Stomach (tissue), 9 donors: ENCODE data around the gene METTL16. TPM values are rescaled to one million over a fixed set of nuclear protein-coding genes. Genes with fewer than 3 reads are reported as not detected.
A peak's percentile ranks its signal among the peaks of the same experiment; 100 is the strongest.

ENCODE experiments used
- DNase-seq, 2 donors: peaks; one replicate each; pipeline versions ENCODE4 v3.0.0 to v3.0.0-alpha.2; 2013 to 2019
- H3K27ac ChIP-seq, 5 donors: fragments of 200-600 bp in 4 of 5; sonication (generic) in 4 of 5; one replicate each; pipeline ENCODE4 v1.5.1; 2013 to 2019; ENCODE audit warnings: mild to moderate bottlenecking in 1 of 5, moderate library complexity in 1 of 5
- H3K27me3 ChIP-seq, 3 donors: fragments of 200-600 bp; sonication (generic); one replicate each; pipeline ENCODE4 v1.5.1; 2017 to 2019; ENCODE audit warnings: mixed run types in 1 of 3
- H3K36me3 ChIP-seq, 4 donors: fragments of 200-600 bp; sonication (generic); 1 replicate in 3 of 4; 2 replicates in 1 of 4; pipeline ENCODE4 v1.5.1; 2016 to 2019
- H3K4me1 ChIP-seq, 4 donors: fragments of 200-600 bp; sonication (generic); one replicate each; pipeline ENCODE4 v1.5.1; 2016 to 2019
- H3K4me3 ChIP-seq, 4 donors: fragments of 200-600 bp; sonication (generic) in 3 of 4; one replicate each; pipeline ENCODE4 v1.5.1; 2016 to 2019; ENCODE audit warnings: mild to moderate bottlenecking in 1 of 4
- H3K9me3 ChIP-seq, 4 donors: fragments of 200-600 bp; sonication (generic); one replicate each; pipeline ENCODE4 v1.5.1; 2016 to 2019
- CTCF ChIP-seq, 7 experiments: fragments of 450-650 bp in 4 of 7; fragments of 200-600 bp in 3 of 7; sonication (generic) in 3 of 7; IDR thresholded peaks; one replicate each; pipeline ENCODE4 v1.5.1; 2016 to 2019; ENCODE audit warnings: antibody characterized with exemption in 7 of 7, control low read depth in 2 of 7, mild to moderate bottlenecking in 1 of 7
- EP300 ChIP-seq: sonication (generic); formaldehyde crosslinking; IDR thresholded peaks from one replicate; pipeline ENCODE4 v1.6.1; 2017; ENCODE audit warnings: antibody characterized with exemption
- POLR2A ChIP-seq, 4 donors: fragments of 450-650 bp; IDR thresholded peaks; one replicate each; pipeline ENCODE4 v1.6.1; 2016; ENCODE audit warnings: antibody characterized with exemption in 4 of 4, control low read depth in 2 of 4, mild to moderate bottlenecking in 1 of 4, moderate library complexity in 1 of 4
- POLR2AphosphoS5 ChIP-seq, 3 donors: sonication (generic); formaldehyde crosslinking; IDR thresholded peaks; one replicate each; pipeline ENCODE4 v1.6.1; 2016; ENCODE audit warnings: antibody characterized with exemption in 3 of 3
- WGBS, 5 donors: extraction: QIAGEN DNeasy Blood & Tissue Kit in 3 of 5; methylation state at CpG; one replicate each; pipeline versions ENCODE4 v1.1.5 to v1.1.7; 2013 to 2018; 5-methylcytosine and 5-hydroxymethylcytosine counted together
- intact Hi-C: fragments of 100-400 bp; cut with DNase I; formaldehyde crosslinking; loops from one replicate; pipeline ENCODE4 v1.15.1; 2023; ENCODE audit warnings: low total_unique reads
- polyA plus RNA-seq, 3 donors: library from polyadenylated mRNA; stranded (reverse); fragments of 200-250 nt; gene quantifications; one replicate each; pipeline ENCODE4 v1.2.3, GENCODE V29; 2013
- total RNA-seq, 5 donors: library from RNA; depleted of rRNA; stranded (reverse); fragments of >200 nt; gene quantifications; one replicate each; pipeline versions ENCODE4 v1.1.0 to v1.2.3, GENCODE V29; 2014 to 2016
- donor health status: healthy with polysubstance abuse.
- donor health status: Bipolar disorder and iron deficiency.
- donor health status: healthy.

Gene METTL16
- total and polyA plus RNA-seq, 8 donors: 11.3 to 108 (median 16.6) TPM

- Histone ChIP-seq H3K27me3 (no peaks in the 10 kb centered on the region), H3K4me1 (peaks cover 57 to 67% (median 61%) of the 10 kb centered on the region in 4 donors), H3K4me3 (peak overlapping the region; percentile 26 to 46 (median 32)), H3K9me3 (no peaks in the 10 kb centered on the region), H3K36me3 (peaks cover 0 to 3% (median 0%) of the 10 kb centered on the region in 4 donors), H3K27ac (peak overlapping the region; percentile 92 to 100 (median 99))
- DNase-seq: peak; percentile 93 to 97
- WGBS, 5 donors: 4 to 12% (median 8%) methylated on average over 19 to 34 of the region's 34 CpGs
- peak in 1 of 4 donors; percentile 10 for TF ChIP-seq POLR2A (IDR thresholded peaks at IDR 0.05)
- TF ChIP-seq CTCF (IDR thresholded peaks at IDR 0.05): no peak
- TF ChIP-seq POLR2AphosphoS5 (IDR thresholded peaks at IDR 0.05): peak; percentile 83 to 93 (median 85)
- peak; percentile 8 for TF ChIP-seq EP300
- intact Hi-C loops: no loop called here
Observed at GRCh38 chr17:2396568-2397246, 115.0 kb downstream of the METTL16 start.

GRCh38 chr17:2396192-2396567 lies 115.5 kb downstream of the METTL16 start:
- peak overlapping the region; percentile 92 to 100 (median 99) for H3K27ac ChIP-seq
- no peaks in the 10 kb centered on the region for H3K9me3 ChIP-seq
- intact Hi-C loops: no loop called here
- H3K27me3 ChIP-seq: no peaks in the 10 kb centered on the region
- no peak for DNase-seq
- 34 to 49% (median 41%) methylated on average over 7 of the region's 7 CpGs for WGBS, 5 donors
- TF ChIP-seq POLR2AphosphoS5 (IDR thresholded peaks at IDR 0.05) (no peak), CTCF (IDR thresholded peaks at IDR 0.05) (no peak), EP300 (no peak), POLR2A (IDR thresholded peaks at IDR 0.05) (no peak)
- H3K4me1 ChIP-seq: peaks cover 60 to 72% (median 66%) of the 10 kb centered on the region in 4 donors
- H3K36me3 ChIP-seq: peaks cover 0 to 3% (median 0%) of the 10 kb centered on the region in 4 donors
- peak overlapping the region; percentile 26 to 46 (median 32) for H3K4me3 ChIP-seq

GRCh38 chr17:2395258-2396181 lies 116.2 kb downstream of the METTL16 start:
- WGBS, 5 donors: 57 to 68% (median 65%) methylated on average over 23 to 28 of the region's 28 CpGs
- H3K4me3 ChIP-seq: peak overlapping the region in 1 of 4 donors; percentile 26

More at GRCh38 chr17:2395258-2396181, 116.2 kb downstream of the METTL16 start:
- Histone ChIP-seq H3K4me1 (peaks cover 60 to 78% (median 72%) of the 10 kb centered on the region in 4 donors), H3K27me3 (no peaks in the 10 kb centered on the region), H3K9me3 (no peaks in the 10 kb centered on the region), H3K36me3 (peaks cover 0 to 3% (median 0%) of the 10 kb centered on the region in 4 donors), H3K27ac (peak overlapping the region; percentile 92 to 100 (median 99))
- no peak for TF ChIP-seq EP300
- no peak for TF ChIP-seq CTCF (IDR thresholded peaks at IDR 0.05)
- TF ChIP-seq POLR2AphosphoS5 (IDR thresholded peaks at IDR 0.05): no peak
- TF ChIP-seq POLR2A (IDR thresholded peaks at IDR 0.05): no peak
- DNase-seq: peak in 1 of 2 donors; percentile 74
- intact Hi-C loops: no loop called here
